ENCODE results near the gene ANKRD37.

Gene ANKRD37

DNA sequence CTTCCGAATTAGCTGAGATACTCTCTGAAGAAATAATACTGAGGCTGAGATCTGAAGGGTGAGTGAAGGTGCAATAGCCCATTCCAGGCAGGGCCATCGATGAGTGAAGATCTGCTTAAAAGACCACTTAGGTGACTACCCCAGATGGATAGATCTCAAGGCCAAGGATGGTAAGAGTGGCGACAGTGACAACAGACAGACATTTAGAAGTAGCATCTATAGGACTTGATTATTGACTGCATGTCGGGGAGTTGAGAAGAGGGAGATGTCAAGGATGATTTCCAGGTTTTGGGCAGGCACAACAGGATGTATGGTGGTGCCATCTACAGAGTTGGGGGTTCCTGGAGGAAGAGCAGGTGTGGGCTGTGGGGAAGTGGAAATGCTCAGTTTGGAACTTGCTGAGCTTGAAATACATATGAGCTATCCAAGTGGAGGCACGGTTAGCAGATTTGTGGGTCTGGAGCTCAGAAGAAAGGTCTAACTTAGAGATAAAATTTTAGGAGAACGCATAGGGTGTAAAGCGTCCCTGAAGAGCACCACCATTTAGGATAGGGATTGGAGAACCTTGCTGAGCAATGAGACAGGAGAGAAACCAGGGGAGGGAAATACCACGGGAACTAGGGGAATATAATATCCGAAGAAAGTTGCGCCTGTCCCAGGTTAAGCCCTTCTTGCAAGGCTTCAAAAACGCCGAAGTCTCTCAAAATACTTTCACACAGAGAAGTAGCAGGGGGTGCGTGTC is 28.4 kb downstream of the ANKRD37 start:
- DNase-seq (ENCODE audit: low read depth): no peak

DNA sequence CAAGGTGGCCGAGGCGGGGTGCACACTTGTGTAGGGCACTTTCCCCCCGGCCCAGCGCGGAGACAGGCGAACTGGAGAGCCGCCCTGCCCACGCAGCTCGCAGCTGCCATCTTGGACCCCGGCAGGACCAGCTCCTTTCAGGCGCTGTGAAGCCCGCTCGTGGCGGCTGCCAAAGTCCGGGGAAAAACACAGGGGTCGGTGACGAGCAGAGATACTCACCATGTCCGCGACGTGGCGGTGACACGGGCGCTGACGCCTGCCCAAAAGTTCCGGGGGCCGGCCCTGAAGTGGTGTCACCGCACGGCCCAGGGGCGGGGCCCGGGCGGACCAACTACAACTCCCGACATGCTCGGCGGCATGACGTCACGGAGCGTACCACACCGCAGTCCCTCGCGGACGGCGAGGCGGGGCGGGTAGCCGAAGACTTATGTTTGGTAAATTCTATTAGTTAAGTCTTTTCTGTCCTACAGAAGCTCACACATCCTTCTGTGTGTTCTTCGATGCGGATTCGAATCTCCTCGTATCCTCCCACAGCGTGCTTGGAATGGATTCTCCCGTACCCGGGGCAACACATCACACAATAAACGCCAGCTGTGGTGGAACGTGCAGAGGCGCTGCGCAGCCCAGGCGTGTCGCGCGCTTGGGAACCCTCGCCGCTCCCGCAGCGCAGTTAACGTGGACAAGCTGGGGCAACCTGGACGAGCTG is 29.2 kb downstream of the ANKRD37 start, which contains the start of gene UFSP2:
Gene UFSP2, minus strand, starts transcription at position 318 of the 706 bp plus-strand sequence. Its CDS starts 96 bp downstream, at position 222.
- DNase-seq (ENCODE audit: low read depth): peak; percentile 86

DNA sequence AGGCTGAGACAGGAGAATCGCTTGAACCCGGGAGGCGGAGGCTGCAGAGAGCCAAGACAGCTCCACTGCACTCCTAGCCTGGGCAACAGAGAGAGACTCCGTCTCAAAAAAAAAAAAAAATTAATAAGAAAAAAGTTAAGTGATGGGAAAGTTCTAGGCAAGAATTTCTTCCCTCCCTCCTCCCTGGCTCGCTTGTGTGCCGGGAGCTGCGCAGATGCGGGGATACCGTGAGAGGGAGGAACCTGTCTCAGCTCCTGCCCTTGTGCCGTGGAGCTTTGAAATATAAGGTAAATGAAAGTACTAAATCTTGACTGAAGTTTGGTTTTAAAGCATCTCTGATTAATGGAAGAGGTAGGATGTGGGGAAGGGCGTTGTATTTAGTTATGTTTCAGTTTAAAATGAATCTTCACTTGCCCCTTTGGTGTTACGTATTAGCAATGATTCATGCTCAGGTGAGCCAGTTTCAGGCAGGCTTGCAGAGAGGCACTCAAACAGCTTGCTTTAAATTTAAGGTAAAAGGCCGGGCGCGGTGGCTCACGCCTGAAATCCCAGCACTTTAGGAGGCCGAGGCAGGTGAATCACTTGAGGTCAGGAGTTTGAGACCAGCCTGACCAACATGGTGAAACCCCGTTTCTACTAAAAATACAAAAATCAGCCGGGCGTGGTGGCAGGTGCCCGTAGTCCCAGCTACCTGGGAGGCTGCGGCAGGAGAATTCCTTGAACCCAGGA is 30.5 kb downstream of the ANKRD37 start:
- no peak for DNase-seq (ENCODE audit: low read depth)

DNA sequence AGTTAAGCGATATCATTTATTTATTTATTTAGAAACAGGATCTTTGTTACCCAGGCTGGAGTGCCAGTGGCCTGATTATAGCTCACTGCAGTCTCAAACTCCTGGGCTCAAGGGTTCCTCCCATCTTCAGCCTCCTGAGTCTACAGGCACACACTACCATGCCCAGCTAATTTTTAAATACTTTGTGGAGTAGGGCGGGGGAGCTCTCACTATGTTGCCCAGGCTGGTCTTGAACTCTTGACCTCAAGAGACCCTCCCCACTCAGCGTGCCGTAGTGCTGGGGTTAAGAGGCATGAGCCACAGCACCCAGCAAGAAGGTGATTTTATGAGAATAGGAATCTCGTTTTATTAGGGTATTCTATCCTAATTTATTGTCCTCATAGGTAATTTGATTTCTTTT is 33.0 kb downstream of the ANKRD37 start:
- DNase-seq (ENCODE audit: low read depth): no peak

DNA sequence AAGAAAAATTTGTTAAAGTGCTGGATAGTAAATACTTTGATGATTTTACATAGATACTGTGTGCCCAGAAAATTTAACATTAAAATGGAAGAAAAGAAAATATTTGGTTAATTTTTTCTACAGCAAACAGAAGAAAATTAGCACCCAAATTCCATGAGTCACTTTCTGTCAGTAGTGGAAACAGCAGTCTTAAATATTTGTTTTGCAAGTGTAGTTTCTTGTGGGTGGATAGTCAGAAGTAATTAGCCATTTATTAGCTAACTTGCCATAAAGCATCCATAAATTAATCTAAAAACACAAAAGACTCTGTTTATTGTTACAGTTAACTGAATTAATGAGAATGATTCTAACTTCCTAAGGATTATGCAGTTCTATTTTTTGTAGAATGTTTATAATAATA is 38.8 kb downstream of the ANKRD37 start:
- DNase-seq (ENCODE audit: low read depth): no peak

DNA sequence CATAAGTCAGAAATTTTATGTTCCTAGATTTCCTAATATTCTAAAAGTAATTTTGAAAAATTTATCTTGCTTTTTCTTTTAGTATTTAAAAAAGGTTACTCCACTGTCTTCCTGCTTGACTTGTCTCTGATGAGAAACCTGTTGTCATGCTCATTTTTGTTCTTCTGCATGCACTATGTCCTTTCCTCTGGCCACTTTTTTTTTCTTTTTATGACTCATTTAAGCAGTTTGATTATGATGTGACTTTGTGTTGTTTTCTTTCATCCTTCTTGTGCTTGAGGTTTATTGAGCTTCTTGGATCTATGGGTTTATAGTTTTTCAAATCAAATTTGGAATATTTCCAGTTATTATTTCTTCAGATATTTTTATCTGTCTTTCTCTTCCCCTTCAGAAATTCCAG is 41.2 kb downstream of the ANKRD37 start:
- no peak for DNase-seq (ENCODE audit: low read depth)

DNA sequence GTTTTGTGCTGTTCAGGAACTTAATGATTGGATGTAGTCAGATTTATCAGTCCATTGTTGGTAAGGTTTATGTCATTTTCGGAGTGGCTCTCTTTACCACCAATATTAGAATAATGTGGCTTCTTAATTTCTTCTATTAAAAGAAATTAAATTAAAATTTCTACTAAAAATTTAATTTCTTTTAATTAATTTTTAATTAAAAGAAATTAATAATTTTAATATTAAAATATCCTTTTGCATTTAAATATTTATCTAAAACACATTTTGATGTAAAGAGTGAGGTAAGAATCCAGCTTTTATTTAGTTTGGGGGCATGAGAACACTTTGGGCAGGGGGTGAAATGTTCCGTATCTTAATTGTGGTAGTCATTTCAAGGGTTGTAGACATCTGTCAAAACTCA is 44.8 kb downstream of the ANKRD37 start:
- DNase-seq (ENCODE audit: low read depth): no peak

DNA sequence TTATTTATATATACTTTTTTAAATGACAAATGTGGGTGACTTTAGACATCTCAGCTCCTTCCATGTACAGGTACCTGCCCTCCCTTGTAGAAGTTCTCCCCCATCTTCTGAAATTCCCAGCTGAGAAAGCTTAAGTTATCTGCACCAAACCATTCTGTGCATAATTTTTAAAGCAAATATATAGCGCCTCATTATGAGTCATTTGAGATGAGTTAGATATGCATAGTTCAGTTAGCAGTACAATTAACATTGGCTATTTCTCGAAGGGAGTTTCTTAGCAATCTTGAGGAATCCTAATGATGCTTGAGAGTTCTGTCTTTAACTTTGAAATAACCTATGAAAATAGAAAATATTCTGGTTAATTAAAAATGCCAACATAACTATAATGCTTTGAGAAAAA is 48.6 kb downstream of the ANKRD37 start:
- no peak for DNase-seq (ENCODE audit: low read depth)

Measured in activated gamma-delta T cell treated with anti-CD3 and anti-CD28 coated beads, Interleukin-2, amount 50 U/mL, for 16 hours (primary cell).